K562 (cell line): ENCODE data around the gene NPIPA3. TPM values are rescaled to one million over a fixed set of nuclear protein-coding genes. Genes with fewer than 3 reads are reported as not detected.

Source experiments
- ATAC-seq: fragments of 200-7000 bp; cut with Tn5 transposase; 3 replicates; pipeline ENCODE4 v1.9.1; 2020; ENCODE audit warnings: moderate library complexity
- BruUV-seq: library from RNA; stranded (reverse); fragments of 400-500 nt; replicated peaks from 2 replicates; lab custom pipeline; 2021; lab: Mats Ljungman, UMichigan
- CTCF ChIA-PET: fragments of 300-600 bp; formaldehyde crosslinking; extraction: SDS; loops from one replicate; lab custom pipeline; 2021; ENCODE audit warnings: low intra/inter-chr PET ratio; lab: Yijun Ruan, JAX
- POLR2A ChIA-PET: fragments of 300-600, 350-650 bp; sonication (Branson Sonifier 250); formaldehyde crosslinking; extraction: SDS; loops from one replicate; lab custom pipeline; 2021; ENCODE audit warnings: antibody characterized with exemption, inconsistent platforms; lab: Yijun Ruan, JAX
- DNase-seq, 4 experiments: peaks; one replicate each; pipeline versions ENCODE4 v3.0.0 to v3.0.0-alpha.2; 2011 to 2018; ENCODE audit warnings: low spot score in 3 of 4, mixed read lengths in 3 of 4; ENCODE audit errors: extremely low read depth in 1 of 4
- FAIRE-seq: peaks from 2 replicates; lab custom pipeline; 2011; peaks lifted over from hg19 to GRCh38; lab: Jason Lieb, UNC
- H2AFZ ChIP-seq: 2 replicates; pipeline ENCODE4 v1.6.0; 2011; ENCODE audit warnings: low read depth, low read length, control low read depth, inconsistent platforms
- H3K27ac ChIP-seq: fragments of 200-600 bp; 3 replicates; pipeline ENCODE4 v1.8.0; 2011; ENCODE audit warnings: low read depth, mild to moderate bottlenecking, control low read depth, inconsistent platforms, low read length, moderate library complexity, mixed read lengths; ENCODE audit errors: extremely low read depth
- H3K27me3 ChIP-seq, 2 experiments: fragments of 300-600 bp in 1 of 2; 2 replicates in 1 of 2; 3 replicates in 1 of 2; pipeline versions ENCODE4 v1.6.0 to v1.8.0; 2011; ENCODE audit warnings: inconsistent platforms in 2 of 2, low read length in 2 of 2, mild to moderate bottlenecking in 1 of 2, mixed read lengths in 1 of 2, moderate library complexity in 1 of 2; ENCODE audit not compliant: control insufficient read depth in 2 of 2, insufficient read depth in 2 of 2
- H3K36me3 ChIP-seq: fragments of 300-600 bp; 3 replicates; pipeline ENCODE4 v1.8.0; 2011; ENCODE audit warnings: mild to moderate bottlenecking, low read length, inconsistent platforms; ENCODE audit not compliant: control insufficient read depth, insufficient read depth
- H3K4me1 ChIP-seq, 2 experiments: fragments of 200-600 bp in 1 of 2; replicated peaks in 1 of 2; 2 replicates in 1 of 2; 3 replicates in 1 of 2; pipeline versions ENCODE4 v1.5.1 to v1.8.0; 2011; ENCODE audit warnings: inconsistent platforms in 2 of 2, low read length in 2 of 2, mild to moderate bottlenecking in 1 of 2, mixed read lengths in 1 of 2, moderate library complexity in 1 of 2; ENCODE audit not compliant: control insufficient read depth in 2 of 2, insufficient read depth in 2 of 2
- H3K4me2 ChIP-seq: 2 replicates; pipeline ENCODE4 v1.6.1; 2011; ENCODE audit warnings: low read length, control low read depth, inconsistent platforms, mixed read lengths; ENCODE audit not compliant: insufficient read depth
- H3K4me3 ChIP-seq: fragments of 200-600 bp; sonication (generic), shearing (Covaris generic); 2 replicates; pipeline ENCODE4 v1.5.1; 2016; ENCODE audit warnings: control low read depth, inconsistent platforms
- H3K79me2 ChIP-seq: fragments of 200-600 bp; 3 replicates; pipeline ENCODE4 v1.8.0; 2011; ENCODE audit warnings: low read length, inconsistent platforms; ENCODE audit not compliant: control insufficient read depth, insufficient read depth
- H3K9ac ChIP-seq, 2 experiments: 2 replicates each; pipeline versions ENCODE4 v1.6.0 to v1.6.1; 2011; ENCODE audit warnings: low read depth in 2 of 2, low read length in 2 of 2, control low read depth in 1 of 2, inconsistent platforms in 1 of 2, mild to moderate bottlenecking in 1 of 2, mixed read lengths in 1 of 2; ENCODE audit not compliant: insufficient read depth in 1 of 2
- H3K9me1 ChIP-seq: one replicate; pipeline ENCODE4 v1.6.0; 2011; ENCODE audit warnings: inconsistent platforms, mild to moderate bottlenecking, low read length, moderate library complexity; ENCODE audit not compliant: control insufficient read depth, insufficient read depth
- H3K9me3 ChIP-seq: replicated peaks from 2 replicates; pipeline ENCODE4 v1.5.1; 2011; ENCODE audit warnings: low read depth, low read length, inconsistent platforms; ENCODE audit not compliant: control insufficient read depth, insufficient read depth
- H4K20me1 ChIP-seq: replicated peaks from 2 replicates; pipeline ENCODE4 v1.6.1; 2011; ENCODE audit warnings: low read length, inconsistent platforms, mixed read lengths; ENCODE audit not compliant: control insufficient read depth, insufficient read depth
- COPS2 ChIP-seq: fragments of 450-650 bp; conservative IDR thresholded peaks from 2 replicates; pipeline ENCODE4 v1.6.1; 2016; ENCODE audit warnings: mild to moderate bottlenecking, moderate library complexity
- CREBBP ChIP-seq: IDR thresholded peaks from one replicate; pipeline ENCODE4 v1.6.1; 2012; ENCODE audit warnings: low read depth, mild to moderate bottlenecking, control low read depth, inconsistent platforms, low read length
- CSDE1 ChIP-seq, 2 experiments: fragments of 450-650 bp; IDR thresholded peaks; 2 replicates each; pipeline ENCODE4 v1.6.1; 2016; ENCODE audit warnings: mild to moderate bottlenecking in 1 of 2
- FOXA3 ChIP-seq, 2 experiments: fragments of 450-650 bp in 1 of 2; sonication (generic) in 1 of 2; formaldehyde crosslinking; IDR thresholded peaks in 1 of 2; conservative IDR thresholded peaks in 1 of 2; 2 replicates each; pipeline versions ENCODE4 v1.4.0 to v1.8.0; 2020 to 2022; ENCODE audit warnings: mild to moderate bottlenecking in 2 of 2, missing genetic modification reagents in 1 of 2
- MEF2D ChIP-seq: conservative IDR thresholded peaks from 2 replicates; pipeline ENCODE4 v1.6.1; 2016; ENCODE audit warnings: low read depth, missing genetic modification characterization, missing compliant biosample characterization
- NCOA6 ChIP-seq: fragments of 450-650 bp; IDR thresholded peaks from 2 replicates; pipeline ENCODE4 v1.6.1; 2017; ENCODE audit warnings: mild to moderate bottlenecking
- RBM14 ChIP-seq: fragments of 200-400 bp; formaldehyde crosslinking; IDR thresholded peaks from 2 replicates; pipeline ENCODE4 v1.6.1; 2018; ENCODE audit warnings: low read depth, mild to moderate bottlenecking, low read length, moderate library complexity, borderline replicate concordance; ENCODE audit not compliant: insufficient read depth
- SAFB2 ChIP-seq: fragments of 200-400 bp; formaldehyde crosslinking; IDR thresholded peaks from 2 replicates; pipeline ENCODE4 v1.6.1; 2018; ENCODE audit warnings: borderline replicate concordance, low read length, low read depth, moderate library complexity; ENCODE audit not compliant: severe bottlenecking
- SIX5 ChIP-seq, 2 experiments: IDR thresholded peaks; 2 replicates each; pipeline ENCODE4 v1.6.1; 2011; ENCODE audit warnings: low read length in 2 of 2, borderline replicate concordance in 1 of 2, low read depth in 1 of 2, mild to moderate bottlenecking in 1 of 2, moderate library complexity in 1 of 2; ENCODE audit not compliant: insufficient read depth in 1 of 2
- ZNF165 ChIP-seq: fragments of 250-450 bp; sonication (Bioruptor Pico); IDR thresholded peaks from 2 replicates; pipeline ENCODE4 v1.4.0; 2020; ENCODE audit warnings: borderline replicate concordance
- WGBS: fragments of 100-300 bp; shearing (Covaris generic); methylation state at CpG from one replicate; pipeline ENCODE4 v1.1.6; 2016; ENCODE audit warnings: low coverage, mixed read lengths; ENCODE audit not compliant: insufficient coverage; ENCODE audit errors: missing lambda C conversion rate; 5-methylcytosine and 5-hydroxymethylcytosine counted together
- in situ Hi-C: fragments of 300-500 bp; cut with MboI; formaldehyde crosslinking; loops from 4 replicates; pipeline ENCODE4 v1.15.0; 2018; ENCODE audit warnings: inconsistent platforms, mixed read lengths
- intact Hi-C: fragments of 100-400 bp; cut with micrococcal nuclease; formaldehyde crosslinking; loops from 2 replicates; pipeline ENCODE4 v1.14.2; 2022
- polyA plus RNA-seq, 8 experiments: library from polyadenylated mRNA; depleted of rRNA in 4 of 8; stranded (reverse) in 5 of 8; unstranded in 3 of 8; fragments of >200 nt; fragmentation: Nextera tagmentation in 2 of 8; fragmentation: Illumina TruSeq in 1 of 8; extraction: Ambion mirVana in 2 of 8; extraction: Trizol in 1 of 8; gene quantifications; 2 replicates each; pipeline versions ENCODE4 v1.2.1 to v1.2.3, GENCODE V29; 2011 to 2014; ENCODE audit warnings: inconsistent platforms in 1 of 8, missing spikeins in 1 of 8
- total RNA-seq, 7 experiments: library from RNA; depleted of rRNA in 6 of 7; stranded (reverse); fragments of >200 nt in 6 of 7; fragmentation: Illumina TruSeq in 2 of 7; extraction: Trizol in 2 of 7; gene quantifications; 2 replicates each; pipeline versions ENCODE4 v1.2.1 to v1.2.3, GENCODE V29; 2011 to 2021; ENCODE audit warnings: low replicate concordance in 1 of 7
- TF ChIP-seq, protein P1 (sequence below): fragments of 250-450 bp; sonication (Bioruptor Pico); IDR thresholded peaks from 2 replicates; pipeline ENCODE4 v1.8.0; 2021; ENCODE audit warnings: moderate library complexity, mild to moderate bottlenecking, inconsistent platforms
- TF ChIP-seq, protein P2 (sequence below): fragments of 150-350 bp; conservative IDR thresholded peaks from 2 replicates; pipeline ENCODE4 v1.6.1; 2014; ENCODE audit warnings: low read length
- TF ChIP-seq, protein P3 (sequence below), 3 experiments: IDR thresholded peaks in 2 of 3; conservative IDR thresholded peaks in 1 of 3; 2 replicates each; pipeline ENCODE4 v1.5.1; 2011 to 2012; ENCODE audit warnings: low read length in 3 of 3, mild to moderate bottlenecking in 3 of 3, control low read depth in 2 of 3, improper control_type of control experiment in 1 of 3, inconsistent platforms in 1 of 3, low read depth in 1 of 3, mixed read lengths in 1 of 3, moderate library complexity in 1 of 3; ENCODE audit not compliant: insufficient read depth in 2 of 3
- TF ChIP-seq, protein P4 (sequence below): sonication (generic); formaldehyde crosslinking; IDR thresholded peaks from 2 replicates; pipeline ENCODE4 v1.8.1; 2022; ENCODE audit warnings: missing genetic modification reagents

The NPIPA3 gene
- total and polyA plus RNA-seq, 9 of the 15 experiments (the other 6 are each of a cell fraction or from before 2014, with no cell fraction given), result 1.1 to 6.6 (median 2.0) TPM

DNA sequence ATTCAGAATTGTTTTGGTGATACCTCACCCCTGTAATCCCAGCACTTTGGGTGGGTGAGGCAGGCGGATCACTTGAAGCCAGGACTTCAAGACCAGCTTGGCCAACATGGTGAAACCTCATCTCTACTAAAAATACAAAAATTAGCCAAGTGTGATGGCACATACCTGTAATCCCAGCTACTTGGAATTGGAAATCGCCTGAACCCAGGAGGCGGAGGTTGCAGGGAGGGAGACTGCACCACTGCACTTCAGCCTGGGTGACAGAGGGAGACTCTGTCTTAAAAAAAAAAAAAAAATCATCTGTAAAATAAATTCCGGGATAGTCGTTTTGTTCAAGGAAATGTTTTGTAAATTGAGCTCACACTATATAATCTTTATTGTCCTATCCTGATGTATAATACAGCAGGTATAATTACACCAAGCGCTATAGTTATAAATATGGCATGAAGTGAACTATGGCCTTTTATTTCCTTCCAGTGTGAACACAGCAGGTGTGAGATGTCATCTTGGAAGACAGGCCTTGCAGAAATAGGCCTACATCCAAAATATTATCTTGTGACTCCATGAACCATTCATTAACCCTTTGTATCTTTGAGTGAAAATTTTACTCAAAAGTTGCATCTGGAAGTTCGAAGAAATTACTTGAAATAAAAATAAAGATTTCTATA is 34.5 kb upstream of the NPIPA3 start:
- no peak overlapping the region for H3K4me3 ChIP-seq
- H3K9me3 ChIP-seq, result no peaks in the 10 kb centered on the region
- intact Hi-C loops, result no loop called here
- WGBS, result 93% methylated on average over 7 of the region's 7 CpGs
- H3K36me3 ChIP-seq, result peaks cover 46% of the 10 kb centered on the region
- DNase-seq (no peak), FAIRE-seq (no peak), ATAC-seq (no peak)
- no peak overlapping the region for H3K27ac ChIP-seq
- ChIA-PET POLR2A (no interaction called here), CTCF (no interaction called here)
- no peaks in the 10 kb centered on the region for H3K27me3 ChIP-seq
- 0 out of 2 replicates have a peak, but pooled peaks cover 5% of the 10 kb centered on the region for H4K20me1 ChIP-seq
- in situ Hi-C loops, result no loop called here
- no peaks in the 10 kb centered on the region for H3K9me1 ChIP-seq
- H3K4me2 ChIP-seq, result no peak overlapping the region
- H3K79me2 ChIP-seq, result no peaks in the 10 kb centered on the region
- H3K4me1 ChIP-seq, result no peaks in the 10 kb centered on the region; a peak in 1 of 5 replicates
- no peak overlapping the region for H2AFZ ChIP-seq
- H3K9ac ChIP-seq, result no peak overlapping the region
- BruUV-seq, result no TSS peak
- TF ChIP-seq, protein P1, sequence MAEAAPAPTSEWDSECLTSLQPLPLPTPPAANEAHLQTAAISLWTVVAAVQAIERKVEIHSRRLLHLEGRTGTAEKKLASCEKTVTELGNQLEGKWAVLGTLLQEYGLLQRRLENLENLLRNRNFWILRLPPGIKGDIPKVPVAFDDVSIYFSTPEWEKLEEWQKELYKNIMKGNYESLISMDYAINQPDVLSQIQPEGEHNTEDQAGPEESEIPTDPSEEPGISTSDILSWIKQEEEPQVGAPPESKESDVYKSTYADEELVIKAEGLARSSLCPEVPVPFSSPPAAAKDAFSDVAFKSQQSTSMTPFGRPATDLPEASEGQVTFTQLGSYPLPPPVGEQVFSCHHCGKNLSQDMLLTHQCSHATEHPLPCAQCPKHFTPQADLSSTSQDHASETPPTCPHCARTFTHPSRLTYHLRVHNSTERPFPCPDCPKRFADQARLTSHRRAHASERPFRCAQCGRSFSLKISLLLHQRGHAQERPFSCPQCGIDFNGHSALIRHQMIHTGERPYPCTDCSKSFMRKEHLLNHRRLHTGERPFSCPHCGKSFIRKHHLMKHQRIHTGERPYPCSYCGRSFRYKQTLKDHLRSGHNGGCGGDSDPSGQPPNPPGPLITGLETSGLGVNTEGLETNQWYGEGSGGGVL (CRISPR knock-in tag), result no peak
- TF ChIP-seq CSDE1 (IDR thresholded peaks at IDR 0.05) (no peak), COPS2 (no peak), MEF2D (tag) (no peak), NCOA6 (no peak), RBM14 (no peak), CREBBP (no peak), SIX5 (IDR thresholded peaks at IDR 0.05; ENCODE audit: borderline replicate concordance in 1 of 2, insufficient read depth in 1 of 2, low read depth in 1 of 2, low read length in 2 of 2) (no peak), ZNF165 (CRISPR knock-in tag) (no peak), FOXA3 (CRISPR knock-in tag; conservative IDR thresholded peaks at IDR 0.05 in 1 of 2, IDR thresholded peaks at IDR 0.05 in 1 of 2) (no peak), SAFB2 (no peak)
- TF ChIP-seq, protein P2, sequence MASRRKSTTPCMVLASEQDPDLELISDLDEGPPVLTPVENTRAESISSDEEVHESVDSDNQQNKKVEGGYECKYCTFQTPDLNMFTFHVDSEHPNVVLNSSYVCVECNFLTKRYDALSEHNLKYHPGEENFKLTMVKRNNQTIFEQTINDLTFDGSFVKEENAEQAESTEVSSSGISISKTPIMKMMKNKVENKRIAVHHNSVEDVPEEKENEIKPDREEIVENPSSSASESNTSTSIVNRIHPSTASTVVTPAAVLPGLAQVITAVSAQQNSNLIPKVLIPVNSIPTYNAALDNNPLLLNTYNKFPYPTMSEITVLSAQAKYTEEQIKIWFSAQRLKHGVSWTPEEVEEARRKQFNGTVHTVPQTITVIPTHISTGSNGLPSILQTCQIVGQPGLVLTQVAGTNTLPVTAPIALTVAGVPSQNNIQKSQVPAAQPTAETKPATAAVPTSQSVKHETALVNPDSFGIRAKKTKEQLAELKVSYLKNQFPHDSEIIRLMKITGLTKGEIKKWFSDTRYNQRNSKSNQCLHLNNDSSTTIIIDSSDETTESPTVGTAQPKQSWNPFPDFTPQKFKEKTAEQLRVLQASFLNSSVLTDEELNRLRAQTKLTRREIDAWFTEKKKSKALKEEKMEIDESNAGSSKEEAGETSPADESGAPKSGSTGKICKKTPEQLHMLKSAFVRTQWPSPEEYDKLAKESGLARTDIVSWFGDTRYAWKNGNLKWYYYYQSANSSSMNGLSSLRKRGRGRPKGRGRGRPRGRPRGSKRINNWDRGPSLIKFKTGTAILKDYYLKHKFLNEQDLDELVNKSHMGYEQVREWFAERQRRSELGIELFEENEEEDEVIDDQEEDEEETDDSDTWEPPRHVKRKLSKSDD, result no peak
- TF ChIP-seq, protein P3, sequence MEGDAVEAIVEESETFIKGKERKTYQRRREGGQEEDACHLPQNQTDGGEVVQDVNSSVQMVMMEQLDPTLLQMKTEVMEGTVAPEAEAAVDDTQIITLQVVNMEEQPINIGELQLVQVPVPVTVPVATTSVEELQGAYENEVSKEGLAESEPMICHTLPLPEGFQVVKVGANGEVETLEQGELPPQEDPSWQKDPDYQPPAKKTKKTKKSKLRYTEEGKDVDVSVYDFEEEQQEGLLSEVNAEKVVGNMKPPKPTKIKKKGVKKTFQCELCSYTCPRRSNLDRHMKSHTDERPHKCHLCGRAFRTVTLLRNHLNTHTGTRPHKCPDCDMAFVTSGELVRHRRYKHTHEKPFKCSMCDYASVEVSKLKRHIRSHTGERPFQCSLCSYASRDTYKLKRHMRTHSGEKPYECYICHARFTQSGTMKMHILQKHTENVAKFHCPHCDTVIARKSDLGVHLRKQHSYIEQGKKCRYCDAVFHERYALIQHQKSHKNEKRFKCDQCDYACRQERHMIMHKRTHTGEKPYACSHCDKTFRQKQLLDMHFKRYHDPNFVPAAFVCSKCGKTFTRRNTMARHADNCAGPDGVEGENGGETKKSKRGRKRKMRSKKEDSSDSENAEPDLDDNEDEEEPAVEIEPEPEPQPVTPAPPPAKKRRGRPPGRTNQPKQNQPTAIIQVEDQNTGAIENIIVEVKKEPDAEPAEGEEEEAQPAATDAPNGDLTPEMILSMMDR (IDR thresholded peaks at IDR 0.05 in 2 of 3, conservative IDR thresholded peaks at IDR 0.05 in 1 of 3; ENCODE audit: insufficient read depth in 2 of 3, low read depth in 1 of 3, low read length in 3 of 3), result no peak
- TF ChIP-seq, protein P4, sequence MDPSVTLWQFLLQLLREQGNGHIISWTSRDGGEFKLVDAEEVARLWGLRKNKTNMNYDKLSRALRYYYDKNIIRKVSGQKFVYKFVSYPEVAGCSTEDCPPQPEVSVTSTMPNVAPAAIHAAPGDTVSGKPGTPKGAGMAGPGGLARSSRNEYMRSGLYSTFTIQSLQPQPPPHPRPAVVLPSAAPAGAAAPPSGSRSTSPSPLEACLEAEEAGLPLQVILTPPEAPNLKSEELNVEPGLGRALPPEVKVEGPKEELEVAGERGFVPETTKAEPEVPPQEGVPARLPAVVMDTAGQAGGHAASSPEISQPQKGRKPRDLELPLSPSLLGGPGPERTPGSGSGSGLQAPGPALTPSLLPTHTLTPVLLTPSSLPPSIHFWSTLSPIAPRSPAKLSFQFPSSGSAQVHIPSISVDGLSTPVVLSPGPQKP (CRISPR knock-in tag), result no peak
